Stimulated activated CD4-positive, alpha-beta T cell treated with anti-CD3 and anti-CD28 coated beads, Interleukin-4, amount 100 ng/mL, for 1 hour (primary cell): ENCODE measurements around the gene LRP8.

ENCODE experiments used
- DNase-seq: peaks from one replicate; pipeline ENCODE4 v3.0.0-alpha.2; 2020

Gene LRP8

DNA sequence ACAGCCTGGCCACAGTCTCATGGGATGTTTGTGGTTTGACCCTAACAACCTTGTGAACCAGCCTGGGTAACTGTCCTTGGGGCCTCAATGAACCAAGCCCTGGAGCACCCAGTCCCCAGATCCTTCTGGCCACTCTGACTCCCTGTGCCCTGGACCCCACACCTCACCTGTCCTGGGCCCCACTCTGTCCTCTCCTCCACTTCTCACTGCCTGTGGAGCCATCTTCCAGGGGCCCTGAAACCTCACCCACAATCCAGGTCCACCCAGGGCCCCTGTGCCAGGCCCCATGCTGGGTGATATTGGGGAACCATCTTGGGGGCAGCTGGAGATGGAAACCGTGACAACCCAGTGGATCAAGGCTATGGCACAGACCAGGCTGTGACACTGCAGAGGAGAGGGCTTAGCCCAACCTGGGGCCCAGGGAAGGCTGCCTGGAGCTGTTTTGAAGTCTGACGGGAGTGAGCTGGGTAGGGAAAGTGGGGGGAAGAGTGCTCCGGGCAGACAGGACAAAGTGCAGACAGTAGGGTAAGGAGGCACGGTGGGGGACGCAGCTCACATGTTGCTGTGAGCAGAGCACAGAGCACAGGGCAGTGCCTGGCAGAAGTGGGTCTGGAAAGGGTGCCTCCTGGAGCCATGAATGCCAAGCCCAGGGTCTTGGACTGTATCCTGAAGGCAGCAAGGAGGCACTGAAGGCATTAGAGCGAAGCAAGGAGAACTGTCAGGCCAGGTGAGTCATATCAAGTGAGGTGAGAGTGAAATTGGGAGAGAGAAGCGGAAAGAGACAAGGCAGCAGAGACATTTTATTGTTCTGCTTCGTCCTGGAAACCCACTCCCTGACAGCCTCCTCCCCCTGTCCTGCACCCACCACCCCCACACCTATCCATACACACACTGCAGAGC lies 12.1 kb upstream of the LRP8 start:
- no peak for DNase-seq

GRCh38 chr1:53338423-53338822 lies 10.6 kb upstream of the LRP8 start:
- DNase-seq, result no peak

DNA sequence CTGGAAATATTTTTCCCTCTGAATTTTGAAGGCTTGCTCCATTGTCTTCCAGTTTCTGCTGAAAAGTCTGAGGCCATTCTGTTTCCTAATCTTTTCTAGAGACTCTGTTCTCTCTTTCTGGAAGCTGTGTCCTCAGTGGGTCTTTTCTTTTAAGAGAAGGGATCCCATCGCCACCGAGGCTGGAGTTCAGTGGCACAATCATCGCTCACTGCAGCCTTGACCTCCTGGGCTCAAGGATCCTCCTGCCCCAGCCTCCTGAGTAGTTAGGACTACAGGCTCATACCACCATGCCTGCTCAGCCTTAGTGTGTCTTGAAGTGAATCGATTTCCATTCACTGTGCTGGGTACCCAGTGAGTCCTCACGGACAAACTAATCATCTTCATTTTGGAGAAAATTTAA lies 9.6 kb upstream of the LRP8 start:
- DNase-seq, result no peak

DNA sequence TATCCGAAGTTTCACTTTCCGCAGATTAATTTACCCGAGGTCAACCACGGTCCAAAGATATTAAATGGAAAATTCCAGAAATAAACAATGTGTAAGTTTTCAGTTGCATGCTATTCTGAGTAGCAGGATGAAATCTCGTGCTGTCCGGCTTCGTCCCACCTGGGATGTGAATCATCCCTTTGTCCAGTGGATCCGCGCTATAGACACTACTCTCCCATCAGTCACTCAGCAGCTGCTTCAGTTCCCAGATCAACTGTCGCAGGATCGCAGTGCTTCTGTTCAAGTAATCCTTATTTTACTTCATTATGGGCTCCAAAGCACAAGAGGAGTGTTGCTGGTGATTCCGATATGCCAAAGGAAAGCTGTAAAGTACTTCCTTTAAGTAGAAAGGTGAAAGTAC lies 8.3 kb upstream of the LRP8 start:
- DNase-seq, result no peak

- DNase-seq, result no peak
Measured at GRCh38 chr1:53335661-53336060, 7.8 kb upstream of the LRP8 start.

GRCh38 chr1:53334781-53335180 lies 6.9 kb upstream of the LRP8 start:
- DNase-seq, result no peak

GRCh38 chr1:53334312-53334711 lies 6.4 kb upstream of the LRP8 start:
- DNase-seq, result no peak

DNA sequence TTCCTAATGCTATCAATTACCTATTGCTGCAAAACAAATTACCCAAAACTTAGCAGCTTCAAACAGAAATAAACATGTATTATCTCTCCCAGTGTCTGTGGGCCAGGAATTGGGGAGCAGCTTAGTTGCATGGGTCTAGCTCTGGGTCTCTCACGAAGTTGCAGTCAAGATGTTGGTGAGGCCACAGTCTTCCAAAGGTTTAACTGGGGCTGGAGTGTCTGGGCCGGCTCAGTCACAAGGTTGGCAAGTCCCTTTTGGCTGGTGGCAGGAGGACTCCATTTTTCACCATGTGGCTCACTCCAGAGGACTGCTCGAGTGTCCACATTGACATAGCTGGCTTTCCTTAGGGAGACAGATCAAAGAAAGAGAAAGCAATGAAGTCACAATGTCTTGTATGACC lies 5.0 kb upstream of the LRP8 start:
- no peak for DNase-seq

GRCh38 chr1:53332186-53332564 lies 4.3 kb upstream of the LRP8 start:
- DNase-seq, result no peak

GRCh38 chr1:53331446-53332185 lies 3.7 kb upstream of the LRP8 start:
- DNase-seq, result no peak

GRCh38 chr1:53330819-53331218 lies 2.9 kb upstream of the LRP8 start:
- no peak for DNase-seq

- DNase-seq, result peak; percentile 19
Measured at GRCh38 chr1:53328541-53329499, 950 bp upstream of the LRP8 start.

DNA sequence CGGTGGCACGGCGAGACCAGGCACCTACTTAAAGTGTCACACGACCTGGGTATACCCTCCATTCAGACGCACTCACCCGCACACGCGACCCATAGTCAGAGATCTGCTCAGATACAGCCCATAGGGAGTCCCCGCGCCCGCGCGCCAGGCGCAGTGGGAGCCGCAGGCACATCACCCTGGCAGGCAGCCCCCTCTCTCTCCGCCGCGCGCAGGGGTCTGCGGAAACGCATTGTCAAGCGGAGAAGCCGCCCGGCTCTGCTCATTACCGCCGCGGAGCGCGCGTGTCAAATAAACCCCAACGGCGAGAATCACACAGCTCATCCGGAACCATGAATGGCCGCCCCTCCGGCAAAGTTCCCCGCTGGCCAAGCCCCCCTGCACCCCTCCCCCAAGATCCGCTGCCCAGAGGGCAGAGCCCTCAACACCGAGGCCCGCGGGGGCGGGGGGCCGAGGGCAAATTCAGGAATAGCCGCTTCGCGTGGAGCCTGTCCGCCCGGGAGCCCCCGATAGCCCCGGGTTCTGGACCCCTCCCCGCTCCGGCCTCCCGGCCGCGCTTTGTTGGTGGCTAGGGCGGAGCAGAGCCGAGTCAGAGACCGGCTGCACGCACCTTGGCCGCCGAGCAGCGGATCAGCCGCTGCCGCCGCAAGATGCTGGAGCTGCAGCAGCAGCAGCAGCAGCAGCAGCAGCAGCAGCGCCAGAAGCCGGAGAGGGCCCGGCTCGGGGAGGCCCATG lies 522 bp downstream of the LRP8 start:
- peak; percentile 66 for DNase-seq

DNA sequence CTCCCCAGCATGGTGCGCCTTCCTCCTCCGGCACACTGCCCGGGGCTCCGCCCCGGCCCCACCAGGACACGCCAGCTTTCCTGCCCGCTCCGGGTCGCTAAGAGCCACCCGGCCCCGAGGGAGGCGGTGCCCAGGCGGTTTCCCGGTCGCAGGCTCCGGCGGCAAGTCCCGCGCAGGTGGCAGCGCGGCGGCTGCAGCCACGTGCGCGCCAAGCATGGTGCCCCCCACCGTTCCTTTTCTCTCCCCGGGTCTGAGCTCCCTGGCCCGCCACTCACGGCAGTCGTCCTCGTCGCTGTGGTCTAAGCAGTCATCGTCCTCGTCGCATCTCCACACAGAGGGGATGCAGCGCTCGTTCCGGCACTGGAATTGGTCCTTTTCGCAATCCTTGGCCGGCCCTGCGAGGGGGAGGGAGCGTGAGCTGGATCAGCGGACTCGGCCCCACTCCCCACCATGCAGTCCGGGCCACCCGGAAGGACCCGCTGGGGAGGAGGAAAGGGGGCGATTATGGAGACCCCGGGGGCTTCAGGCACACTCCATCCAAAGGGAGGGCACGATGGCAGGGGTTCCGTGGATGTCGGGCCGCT lies 1.2 kb downstream of the LRP8 start:
- DNase-seq, result no peak

- DNase-seq, result peak; percentile 95
Measured at GRCh38 chr1:53326088-53326597, 1.7 kb downstream of the LRP8 start.

DNA sequence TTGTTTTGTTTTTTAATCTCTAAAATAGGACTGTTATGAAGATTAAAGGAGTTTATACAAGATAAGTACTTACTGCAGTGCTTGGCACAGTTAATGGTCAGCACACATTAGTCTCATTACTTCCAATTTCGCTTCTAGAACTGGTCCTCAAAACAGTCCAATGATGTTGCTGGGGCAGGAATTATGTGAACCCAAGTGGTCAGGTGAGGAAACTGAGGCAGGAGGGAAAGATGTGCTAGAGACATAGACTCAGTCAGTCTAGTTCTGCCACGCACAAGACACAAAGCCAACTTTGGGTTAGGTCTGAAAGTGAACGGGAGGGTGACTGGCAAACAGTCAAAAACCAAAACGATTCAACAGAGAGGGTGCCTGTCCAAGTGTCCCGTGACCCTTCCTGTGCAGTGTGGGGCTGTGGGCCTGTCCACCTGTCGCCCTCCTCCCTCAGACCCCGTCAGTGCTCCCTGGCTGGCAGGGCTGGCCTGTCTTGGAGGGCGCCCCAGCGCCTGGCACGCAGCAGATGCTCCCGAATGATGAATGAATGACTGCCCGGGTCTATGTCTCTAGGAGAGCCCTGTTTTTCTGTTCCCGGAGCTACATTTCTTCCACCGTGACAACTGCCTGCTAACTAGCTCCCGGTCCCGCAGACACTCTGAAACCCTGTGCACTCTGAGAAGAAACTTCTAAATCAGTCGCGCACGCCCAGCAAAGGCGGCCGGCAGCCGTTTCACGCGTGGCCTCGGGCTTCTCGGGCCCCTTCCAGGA lies 2.4 kb downstream of the LRP8 start:
- no peak for DNase-seq

DNA sequence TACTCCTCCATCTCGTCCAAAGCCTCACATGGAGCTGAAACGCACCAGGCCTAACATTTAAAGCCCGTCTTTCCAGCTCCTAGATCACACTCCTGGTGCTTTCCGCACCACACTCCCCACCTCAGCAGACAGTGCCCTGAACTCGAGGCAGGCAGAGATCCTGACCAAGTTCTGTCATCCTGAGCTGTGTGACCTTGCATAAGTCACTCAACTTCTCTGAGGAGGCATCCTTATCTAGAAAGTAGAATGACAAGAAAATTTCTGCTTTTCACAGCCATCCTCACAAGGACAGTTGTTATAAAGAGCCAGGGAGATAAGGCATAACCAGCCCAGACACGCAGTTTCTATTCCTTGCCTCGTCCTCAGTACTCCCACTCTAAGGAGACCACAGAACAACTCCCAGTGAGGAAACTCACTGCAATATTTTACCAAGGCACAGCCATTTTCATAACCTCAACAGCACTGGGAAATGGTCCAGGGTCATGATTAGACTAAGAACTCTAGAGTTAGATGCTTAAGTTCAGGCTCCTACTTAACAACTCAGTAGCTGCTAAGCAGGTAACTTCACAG lies 3.1 kb downstream of the LRP8 start:
- DNase-seq, result no peak

DNA sequence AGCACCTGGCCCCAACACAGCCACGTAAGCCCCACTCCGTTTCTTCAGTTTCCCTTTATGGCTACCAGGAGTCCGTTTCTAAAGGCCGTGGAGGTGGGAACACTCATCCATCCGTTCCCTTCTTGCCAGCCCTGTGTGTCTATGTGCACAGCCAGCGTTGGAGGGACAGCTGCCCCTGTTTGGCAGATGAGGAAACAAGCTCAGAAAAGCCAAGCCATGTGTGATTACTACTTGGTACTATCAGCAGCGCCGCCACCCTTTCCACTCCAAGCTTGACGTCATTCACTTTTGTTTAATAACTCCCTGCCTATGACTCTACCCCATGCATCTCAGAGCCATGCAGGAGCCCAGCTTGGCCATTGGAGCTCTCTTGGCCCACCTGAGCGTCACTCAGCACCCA lies 3.5 kb downstream of the LRP8 start:
- DNase-seq, result no peak

GRCh38 chr1:53323316-53323715 lies 4.6 kb downstream of the LRP8 start:
- no peak for DNase-seq

DNA sequence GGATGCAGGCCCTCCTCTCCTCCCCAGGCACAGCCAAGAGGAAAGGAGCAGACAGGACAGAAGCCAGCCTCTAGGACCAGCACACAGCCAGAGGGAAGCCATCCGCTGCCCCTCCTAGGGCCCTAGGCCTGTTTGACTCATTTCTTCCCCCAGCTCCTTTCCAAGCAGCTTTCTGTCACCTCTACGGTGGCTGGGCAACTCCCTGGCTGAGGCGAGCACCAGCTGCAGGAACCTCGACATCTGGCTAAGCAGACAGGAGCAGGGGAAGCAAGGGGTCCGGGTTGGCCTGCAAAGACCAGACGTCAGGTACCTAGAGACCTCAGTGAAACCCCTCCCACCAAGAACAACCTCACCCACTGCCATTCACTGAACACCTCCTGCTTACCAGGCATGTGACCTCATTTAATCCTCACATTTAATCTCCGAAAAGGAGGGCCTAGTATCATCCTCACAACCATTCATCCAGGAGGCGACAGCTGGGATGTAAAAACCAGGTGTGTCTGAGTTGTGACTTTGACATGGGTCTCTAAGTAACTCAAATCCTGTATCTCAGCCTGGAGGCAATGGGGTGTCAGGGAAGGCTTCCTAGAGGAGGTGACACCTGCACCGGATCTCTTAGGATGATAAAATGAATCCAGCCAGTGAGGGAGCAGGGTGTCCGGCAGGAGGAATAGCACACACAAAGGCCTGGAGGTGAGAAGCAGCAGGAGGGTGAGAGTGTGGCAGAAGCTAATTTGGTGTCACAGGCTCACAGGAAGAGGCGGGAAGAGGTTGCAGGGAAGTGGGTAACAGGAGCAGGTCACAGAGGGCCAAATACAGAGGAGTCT lies 5.9 kb downstream of the LRP8 start:
- DNase-seq, result no peak
